Esophagus muscularis mucosa (tissue), 4 donors: ENCODE results near the gene PLA2G4D. TPM values are rescaled to one million over a fixed set of nuclear protein-coding genes. Genes with fewer than 3 reads are reported as not detected.

Experiments used
- DNase-seq: peaks from one replicate; pipeline ENCODE4 v3.0.0-alpha.2; 2017; ENCODE audit errors: extremely low spot score
- H3K27ac ChIP-seq, 4 donors: fragments of 200-600 bp; sonication (generic); replicated peaks in 1 of 4; 1 replicate in 3 of 4; 2 replicates in 1 of 4; pipeline ENCODE4 v1.5.1; 2016 to 2019; ENCODE audit warnings: mild to moderate bottlenecking in 1 of 4
- H3K27me3 ChIP-seq, 4 donors: fragments of 200-600 bp; sonication (generic); one replicate each; pipeline versions ENCODE4 v1.5.1 to v1.6.0; 2016 to 2019
- H3K36me3 ChIP-seq, 4 donors: fragments of 200-600 bp; sonication (generic); one replicate each; pipeline ENCODE4 v1.5.1; 2016 to 2019
- H3K4me1 ChIP-seq, 4 donors: fragments of 200-600 bp; sonication (generic); one replicate each; pipeline ENCODE4 v1.5.1; 2016 to 2019
- H3K4me3 ChIP-seq, 4 donors: fragments of 200-600 bp; sonication (generic); 1 replicate in 2 of 4; 2 replicates in 2 of 4; pipeline ENCODE4 v1.5.1; 2016 to 2019; ENCODE audit warnings: mild to moderate bottlenecking in 4 of 4, moderate library complexity in 1 of 4
- H3K9me3 ChIP-seq, 4 donors: fragments of 200-600 bp; sonication (generic); 1 replicate in 3 of 4; 2 replicates in 1 of 4; pipeline ENCODE4 v1.5.1; 2016 to 2019
- CTCF ChIP-seq, 3 experiments: fragments of 200-600 bp in 2 of 3; fragments of 450-650 bp in 1 of 3; sonication (generic) in 2 of 3; IDR thresholded peaks; one replicate each; pipeline ENCODE4 v1.5.1; 2017 to 2019; ENCODE audit warnings: antibody characterized with exemption in 3 of 3, mild to moderate bottlenecking in 2 of 3, moderate library complexity in 1 of 3
- EP300 ChIP-seq: sonication (generic); formaldehyde crosslinking; IDR thresholded peaks from one replicate; pipeline ENCODE4 v1.6.1; 2017; ENCODE audit warnings: antibody characterized with exemption
- POLR2A ChIP-seq: fragments of 450-650 bp; IDR thresholded peaks from one replicate; pipeline ENCODE4 v1.6.1; 2017; ENCODE audit warnings: antibody characterized with exemption, moderate library complexity, mild to moderate bottlenecking, low read depth
- POLR2AphosphoS5 ChIP-seq, 2 donors: sonication (generic); formaldehyde crosslinking; IDR thresholded peaks; one replicate each; pipeline ENCODE4 v1.6.1; 2017; ENCODE audit warnings: antibody characterized with exemption in 2 of 2
- WGBS: methylation state at CpG from one replicate; pipeline ENCODE4 v1.1.5; 2018; 5-methylcytosine and 5-hydroxymethylcytosine counted together
- intact Hi-C: fragments of 100-400 bp; cut with DNase I; formaldehyde crosslinking; loops from one replicate; pipeline ENCODE4 v1.15.1; 2023
- total RNA-seq, 4 donors: library from RNA; depleted of rRNA; stranded (reverse); fragments of >200 nt; gene quantifications; one replicate each; pipeline versions ENCODE4 v1.1.0 to v1.2.1, GENCODE V29; 2016

The PLA2G4D gene
- total RNA-seq, 4 donors from 2014 or later: not detected

- no peak for DNase-seq
- intact Hi-C loops: no loop called here
- no peak overlapping the region for H3K4me3 ChIP-seq
- WGBS: 93% methylated on average over 12 of the region's 16 CpGs
- no peak overlapping the region for H3K27ac ChIP-seq
- TF ChIP-seq POLR2A: no peak
- no peak for TF ChIP-seq EP300
- no peak for TF ChIP-seq CTCF (IDR thresholded peaks at IDR 0.05)
- TF ChIP-seq POLR2AphosphoS5 (IDR thresholded peaks at IDR 0.05): no peak
- H3K27me3 ChIP-seq: peaks cover 0 to 36% (median 0%) of the 10 kb centered on the region in 4 donors
- H3K9me3 ChIP-seq: peaks cover 0 to 4% (median 0%) of the 10 kb centered on the region in 4 donors
- no peaks in the 10 kb centered on the region for H3K4me1 ChIP-seq
- H3K36me3 ChIP-seq: no peaks in the 10 kb centered on the region
These were observed 23.9 kb downstream of the PLA2G4D start for GRCh38 chr15:42070279-42070975.

GRCh38 chr15:42069496-42070278 lies 24.7 kb downstream of the PLA2G4D start:
- Histone ChIP-seq H3K4me1 (no peaks in the 10 kb centered on the region), H3K27me3 (peaks cover 0 to 41% (median 0%) of the 10 kb centered on the region in 4 donors), H3K27ac (no peak overlapping the region), H3K36me3 (no peaks in the 10 kb centered on the region), H3K4me3 (no peak overlapping the region), H3K9me3 (peaks cover 0 to 4% (median 0%) of the 10 kb centered on the region in 4 donors)
- 80% methylated on average over 6 of the region's 17 CpGs for WGBS
- no peak for DNase-seq
- intact Hi-C loops: no loop called here
- TF ChIP-seq POLR2AphosphoS5 (IDR thresholded peaks at IDR 0.05) (no peak), EP300 (no peak), POLR2A (no peak), CTCF (IDR thresholded peaks at IDR 0.05) (no peak)

- WGBS: 92% methylated on average over 7 of the region's 7 CpGs
- TF ChIP-seq EP300: no peak
- no peak for TF ChIP-seq POLR2AphosphoS5 (IDR thresholded peaks at IDR 0.05)
- TF ChIP-seq POLR2A: no peak
- no peak for TF ChIP-seq CTCF (IDR thresholded peaks at IDR 0.05)
- intact Hi-C loops: no loop called here
These were observed 25.3 kb downstream of the PLA2G4D start for GRCh38 chr15:42069025-42069424.

GRCh38 chr15:42068601-42069000 lies 25.8 kb downstream of the PLA2G4D start:
- Histone ChIP-seq H3K9me3 (peaks cover 0 to 4% (median 0%) of the 10 kb centered on the region in 4 donors), H3K4me1 (no peaks in the 10 kb centered on the region), H3K27me3 (peaks cover 0 to 41% (median 0%) of the 10 kb centered on the region in 4 donors), H3K27ac (no peak overlapping the region), H3K36me3 (no peaks in the 10 kb centered on the region), H3K4me3 (no peak overlapping the region)
- no peak for DNase-seq
- no CpG with 5 or more reads among the region's 14 CpGs for WGBS
- TF ChIP-seq POLR2A: no peak
- no peak for TF ChIP-seq EP300
- TF ChIP-seq POLR2AphosphoS5 (IDR thresholded peaks at IDR 0.05): no peak
- intact Hi-C loops: no loop called here

More at GRCh38 chr15:42069025-42069424, 25.3 kb downstream of the PLA2G4D start:
- Histone ChIP-seq H3K36me3 (no peaks in the 10 kb centered on the region), H3K4me3 (no peak overlapping the region), H3K27ac (no peak overlapping the region), H3K27me3 (peaks cover 0 to 41% (median 0%) of the 10 kb centered on the region in 4 donors), H3K9me3 (peaks cover 0 to 4% (median 0%) of the 10 kb centered on the region in 4 donors), H3K4me1 (no peaks in the 10 kb centered on the region)
- DNase-seq: no peak

GRCh38 chr15:42066764-42067415 lies 27.5 kb downstream of the PLA2G4D start:
- Histone ChIP-seq H3K9me3 (peaks cover 0 to 4% (median 0%) of the 10 kb centered on the region in 4 donors), H3K27ac (no peak overlapping the region), H3K4me3 (no peak overlapping the region), H3K36me3 (no peaks in the 10 kb centered on the region), H3K27me3 (peaks cover 0 to 35% (median 0%) of the 10 kb centered on the region in 4 donors), H3K4me1 (no peaks in the 10 kb centered on the region)
- TF ChIP-seq CTCF (IDR thresholded peaks at IDR 0.05): no peak
- no peak for TF ChIP-seq POLR2AphosphoS5 (IDR thresholded peaks at IDR 0.05)
- TF ChIP-seq EP300: no peak
- no peak for TF ChIP-seq POLR2A
- intact Hi-C loops: no loop called here
- 43% methylated on average over 9 of the region's 10 CpGs for WGBS
- no peak for DNase-seq
